Coronary artery (tissue), 2 donors: ENCODE data around the gene MID1.

Source experiments
- DNase-seq: peaks from one replicate; pipeline ENCODE4 v3.0.0-alpha.2; 2017; ENCODE audit warnings: low spot score
- H3K27ac ChIP-seq, 2 donors: fragments of 200-600 bp; sonication (generic); one replicate each; pipeline ENCODE4 v1.5.1; 2016 to 2019
- H3K4me3 ChIP-seq: fragments of 200-600 bp; sonication (generic); 2 replicates; pipeline ENCODE4 v1.5.1; 2016; ENCODE audit warnings: mild to moderate bottlenecking, moderate library complexity
- TF ChIP-seq, protein P1 (sequence below): fragments of 200-600 bp; sonication (generic); IDR thresholded peaks from one replicate; pipeline ENCODE4 v1.5.1; 2019; ENCODE audit warnings: antibody characterized with exemption

MID1 gene

DNA sequence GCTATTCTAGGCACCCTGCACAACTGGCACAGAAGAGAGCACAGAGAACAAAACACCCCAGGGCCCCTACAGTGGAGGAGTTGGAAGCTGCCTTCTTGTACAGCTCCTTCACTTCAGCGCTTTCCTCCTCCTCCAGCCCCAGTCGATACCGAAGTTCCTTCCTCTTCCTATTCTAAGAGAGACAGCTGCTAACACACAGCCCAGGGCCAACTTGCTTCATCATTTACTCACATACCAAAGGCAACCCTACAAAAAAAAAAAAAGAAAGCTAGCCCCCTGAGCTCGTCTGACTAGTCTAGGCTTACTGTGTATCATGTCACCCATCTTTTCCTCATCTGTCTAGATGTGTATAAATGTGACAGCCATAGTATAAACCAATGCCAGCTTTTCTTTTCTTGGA, 64.5 kb downstream of the MID1 start:
- no peak overlapping the region for H3K27ac ChIP-seq
- DNase-seq: no peak
- H3K4me3 ChIP-seq: no peak overlapping the region
- TF ChIP-seq, protein P1, sequence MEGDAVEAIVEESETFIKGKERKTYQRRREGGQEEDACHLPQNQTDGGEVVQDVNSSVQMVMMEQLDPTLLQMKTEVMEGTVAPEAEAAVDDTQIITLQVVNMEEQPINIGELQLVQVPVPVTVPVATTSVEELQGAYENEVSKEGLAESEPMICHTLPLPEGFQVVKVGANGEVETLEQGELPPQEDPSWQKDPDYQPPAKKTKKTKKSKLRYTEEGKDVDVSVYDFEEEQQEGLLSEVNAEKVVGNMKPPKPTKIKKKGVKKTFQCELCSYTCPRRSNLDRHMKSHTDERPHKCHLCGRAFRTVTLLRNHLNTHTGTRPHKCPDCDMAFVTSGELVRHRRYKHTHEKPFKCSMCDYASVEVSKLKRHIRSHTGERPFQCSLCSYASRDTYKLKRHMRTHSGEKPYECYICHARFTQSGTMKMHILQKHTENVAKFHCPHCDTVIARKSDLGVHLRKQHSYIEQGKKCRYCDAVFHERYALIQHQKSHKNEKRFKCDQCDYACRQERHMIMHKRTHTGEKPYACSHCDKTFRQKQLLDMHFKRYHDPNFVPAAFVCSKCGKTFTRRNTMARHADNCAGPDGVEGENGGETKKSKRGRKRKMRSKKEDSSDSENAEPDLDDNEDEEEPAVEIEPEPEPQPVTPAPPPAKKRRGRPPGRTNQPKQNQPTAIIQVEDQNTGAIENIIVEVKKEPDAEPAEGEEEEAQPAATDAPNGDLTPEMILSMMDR: no peak

DNA sequence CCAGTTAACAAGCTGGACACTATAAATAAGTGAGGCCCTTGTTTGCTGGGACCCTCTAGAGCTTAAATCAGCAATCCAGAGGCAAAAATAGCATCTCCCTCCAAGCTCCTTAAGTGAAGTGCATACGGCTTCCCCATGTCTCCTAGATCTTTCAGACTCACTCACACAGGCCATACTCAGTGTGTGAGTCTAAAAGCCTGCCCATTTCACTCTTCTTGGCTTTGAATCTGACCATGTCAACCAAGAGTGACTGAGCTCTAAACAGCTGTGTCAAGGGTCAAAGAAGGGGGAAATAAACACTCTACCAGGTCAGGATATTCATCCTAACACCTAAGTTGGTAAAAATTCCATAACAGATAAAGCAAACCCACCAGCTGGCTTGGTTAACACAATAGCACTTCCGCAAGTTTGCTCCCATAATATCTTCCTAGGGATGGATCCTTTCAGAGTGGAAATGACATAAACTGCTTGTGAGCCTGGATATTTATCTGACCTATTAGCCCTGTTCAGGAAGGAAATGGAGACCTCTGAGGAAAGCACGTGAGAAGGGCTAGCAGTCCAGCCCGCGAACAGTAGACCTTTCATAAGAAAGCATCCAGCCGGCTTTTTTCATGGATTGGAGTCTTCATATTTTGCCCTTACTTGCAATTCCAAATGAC, 65.6 kb downstream of the MID1 start:
- no peak overlapping the region for H3K4me3 ChIP-seq
- DNase-seq: no peak
- no peak overlapping the region for H3K27ac ChIP-seq
- TF ChIP-seq, protein P1: no peak

DNA sequence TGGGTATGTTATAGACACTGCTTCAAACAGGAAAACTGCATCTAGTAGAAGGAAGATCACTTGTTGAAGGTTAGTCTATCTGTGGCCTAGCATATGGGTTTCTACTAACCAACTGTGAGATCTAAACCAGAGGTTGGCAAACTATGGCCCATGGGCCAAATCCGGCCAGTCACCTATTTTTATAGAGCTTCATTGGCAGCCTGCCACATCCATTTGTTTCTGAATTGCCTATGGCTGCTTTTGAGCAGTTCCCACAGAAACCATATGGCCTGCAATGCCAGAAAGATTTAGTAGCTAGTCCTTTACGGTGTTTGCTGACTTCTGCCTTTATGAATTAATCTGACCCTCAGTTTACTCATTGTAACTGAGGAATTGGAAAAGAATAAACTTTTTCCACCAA, 71.1 kb downstream of the MID1 start:
- DNase-seq: no peak
- TF ChIP-seq, protein P1: no peak
- Histone ChIP-seq H3K27ac (no peak overlapping the region), H3K4me3 (no peak overlapping the region)

DNA sequence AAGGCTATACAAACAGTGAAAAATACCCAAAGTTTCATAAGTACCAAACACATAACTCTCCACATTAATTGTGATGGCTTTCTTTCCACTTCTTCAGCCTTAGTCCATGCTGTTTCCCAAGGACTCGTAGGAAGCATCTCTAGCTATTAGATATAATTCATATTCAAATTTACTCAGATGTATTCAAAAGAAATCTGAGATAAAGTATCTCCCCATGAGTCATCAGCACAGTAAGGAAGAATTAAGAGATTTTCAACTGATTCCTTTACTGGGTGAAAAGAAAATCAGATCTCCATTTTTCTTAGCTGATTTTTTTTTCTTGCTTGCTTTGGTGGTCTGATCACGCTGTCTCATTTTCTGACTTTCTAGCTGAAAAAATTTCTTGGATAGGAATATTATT, 71.7 kb downstream of the MID1 start:
- Histone ChIP-seq H3K4me3 (no peak overlapping the region), H3K27ac (no peak overlapping the region)
- DNase-seq: no peak
- TF ChIP-seq, protein P1: no peak

DNA sequence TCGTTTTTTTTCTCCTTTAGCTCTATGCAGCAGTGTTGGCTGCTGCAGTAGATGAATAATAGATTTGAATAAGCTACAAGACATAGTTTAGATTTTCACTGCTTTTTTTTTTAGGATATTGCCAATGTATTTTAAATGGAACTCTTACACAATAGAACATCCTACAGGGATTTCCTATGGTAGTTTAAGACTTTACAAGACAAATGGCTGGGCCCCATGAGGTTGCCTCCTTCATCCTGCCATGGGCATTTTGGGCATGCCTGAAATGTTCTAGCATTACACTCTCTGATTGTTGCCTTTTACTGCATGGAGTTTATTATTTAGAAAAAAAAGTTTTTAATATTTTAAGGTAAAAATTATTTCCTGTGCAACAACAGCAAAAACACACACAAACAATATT, 74.5 kb downstream of the MID1 start:
- H3K27ac ChIP-seq: no peak overlapping the region
- TF ChIP-seq, protein P1: no peak
- no peak overlapping the region for H3K4me3 ChIP-seq
- DNase-seq: no peak

DNA sequence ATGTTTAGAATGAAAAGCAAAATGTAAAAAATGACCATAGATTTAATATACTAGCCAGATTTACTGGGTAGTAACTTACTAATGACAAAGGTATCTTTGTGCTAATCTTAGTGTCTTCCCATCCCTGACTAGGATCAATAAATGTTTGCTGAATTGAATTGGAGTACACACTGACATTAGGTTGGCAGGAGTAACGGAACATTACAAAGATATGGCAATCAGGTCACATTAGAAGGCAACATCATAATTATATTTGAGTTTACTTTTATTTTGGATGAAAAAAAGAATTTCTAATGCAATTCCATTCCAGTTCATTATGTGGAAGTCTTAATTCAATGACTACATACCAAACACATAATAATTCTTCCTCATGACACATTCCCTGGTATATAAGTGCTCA, 77.8 kb downstream of the MID1 start:
- DNase-seq: no peak
- no peak overlapping the region for H3K4me3 ChIP-seq
- TF ChIP-seq, protein P1: no peak
- no peak overlapping the region for H3K27ac ChIP-seq

DNA sequence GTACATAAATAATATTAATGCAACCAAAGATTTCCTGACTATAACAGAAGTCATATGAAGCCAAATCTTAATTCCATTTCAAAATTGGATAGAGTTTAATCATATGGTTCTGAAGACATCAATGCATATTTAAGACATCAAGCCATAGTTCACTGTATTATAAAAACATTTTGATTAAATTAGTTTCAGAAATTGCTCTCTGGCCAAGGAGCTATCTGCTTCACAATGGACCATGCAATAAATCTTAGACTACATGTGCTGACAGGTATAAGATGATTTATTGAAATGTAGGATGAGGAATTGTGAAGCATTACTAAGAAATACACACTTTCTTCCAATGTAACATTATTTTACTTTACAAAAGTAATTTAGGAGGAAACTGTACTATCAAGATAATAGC, 81.6 kb downstream of the MID1 start:
- Histone ChIP-seq H3K27ac (no peak overlapping the region), H3K4me3 (no peak overlapping the region)
- no peak for DNase-seq
- TF ChIP-seq, protein P1: no peak
